PC-3 (cell line): ENCODE data around the gene LRRFIP1. TPM values are rescaled to one million over a fixed set of nuclear protein-coding genes. Genes with fewer than 3 reads are reported as not detected.

Source experiments
- ATAC-seq: fragments of 200-7000 bp; cut with Tn5 transposase; 2 replicates; pipeline ENCODE4 v1.9.1; 2020; ENCODE audit warnings: mild to moderate bottlenecking, moderate library complexity
- BruUV-seq: library from RNA; stranded (reverse); fragments of 400-500 nt; replicated peaks from 2 replicates; lab custom pipeline; 2021; lab: Mats Ljungman, UMichigan
- CTCF ChIA-PET: fragments of 300-600 bp; sonication (Branson Sonifier 250); formaldehyde crosslinking; loops from one replicate; lab custom pipeline; 2022; ENCODE audit warnings: antibody characterized with exemption; lab: Charles Lee
- POLR2A ChIA-PET: fragments of 300-600 bp; sonication (Branson Sonifier 250); formaldehyde crosslinking; loops from one replicate; lab custom pipeline; 2022; ENCODE audit warnings: antibody characterized with exemption; ENCODE audit not compliant: unreplicated experiment; lab: Charles Lee
- DNase-seq: peaks from one replicate; pipeline ENCODE4 v3.0.0-alpha.2; 2015
- H2AFZ ChIP-seq: fragments of 300-600 bp; sonication (generic); 2 replicates; pipeline ENCODE4 v1.6.0; 2016; ENCODE audit warnings: antibody characterized with exemption, low read length
- H3F3A ChIP-seq: fragments of 300-600 bp; sonication (generic); one replicate; pipeline ENCODE4 v1.6.0; 2017; ENCODE audit warnings: antibody characterized with exemption, low read length, control low read depth, mild to moderate bottlenecking; ENCODE audit not compliant: unreplicated experiment
- H3K27ac ChIP-seq: fragments of 300-600 bp; sonication (generic); 2 replicates; pipeline ENCODE4 v1.5.1; 2016; ENCODE audit warnings: mild to moderate bottlenecking, low read length
- H3K27me3 ChIP-seq: fragments of 300-600 bp; sonication (generic); 2 replicates; pipeline ENCODE4 v1.6.1; 2016; ENCODE audit warnings: low read length, mixed read lengths
- H3K36me3 ChIP-seq: fragments of 300-600 bp; sonication (generic); 2 replicates; pipeline ENCODE4 v1.6.1; 2016; ENCODE audit warnings: low read depth, mixed run types, low read length, mixed read lengths
- H3K4me1 ChIP-seq: fragments of 300-600 bp; sonication (generic); 2 replicates; pipeline ENCODE4 v1.5.1; 2016; ENCODE audit warnings: low read length; ENCODE audit not compliant: insufficient read depth
- H3K4me2 ChIP-seq: fragments of 300-600 bp; sonication (generic); 2 replicates; pipeline ENCODE4 v1.6.0; 2016; ENCODE audit warnings: low read length
- H3K4me3 ChIP-seq: fragments of 300-600 bp; sonication (generic); 2 replicates; pipeline ENCODE4 v1.5.1; 2016; ENCODE audit warnings: mild to moderate bottlenecking, low read length, mixed read lengths
- H3K79me2 ChIP-seq: fragments of 300-600 bp; sonication (generic); 2 replicates; pipeline ENCODE4 v1.6.1; 2017; ENCODE audit warnings: low read length, mixed read lengths
- H3K9ac ChIP-seq: fragments of 300-600 bp; sonication (generic); 2 replicates; pipeline ENCODE4 v1.6.0; 2016; ENCODE audit warnings: mild to moderate bottlenecking, low read length
- H3K9me2 ChIP-seq: fragments of 300-600 bp; sonication (generic); replicated peaks from 2 replicates; pipeline ENCODE4 v1.6.1; 2016; ENCODE audit warnings: mixed run types, low read length, mixed read lengths
- H3K9me3 ChIP-seq: fragments of 300-600 bp; sonication (generic); 2 replicates; pipeline ENCODE4 v1.6.1; 2016; ENCODE audit warnings: low read length, mixed read lengths
- H4K20me1 ChIP-seq: fragments of 300-600 bp; sonication (generic); 2 replicates; pipeline ENCODE4 v1.6.1; 2016; ENCODE audit warnings: low read length, mixed read lengths
- EZH2 ChIP-seq: fragments of 300-600 bp; sonication (generic); IDR thresholded peaks from one replicate; pipeline ENCODE4 v1.6.1; 2017; ENCODE audit warnings: antibody characterized with exemption, mild to moderate bottlenecking, low read length; ENCODE audit not compliant: unreplicated experiment
- EZH2phosphoT487 ChIP-seq: fragments of 300-600 bp; sonication (generic); IDR thresholded peaks from 2 replicates; pipeline ENCODE4 v1.6.1; 2018; ENCODE audit warnings: mild to moderate bottlenecking, antibody characterized with exemption, low read length, borderline replicate concordance
- intact Hi-C: fragments of 100-400 bp; cut with micrococcal nuclease; formaldehyde crosslinking; loops from 2 replicates; pipeline ENCODE4 v1.9.0; 2023
- total RNA-seq: library from RNA; depleted of rRNA; stranded (reverse); fragments of >200 nt; gene quantifications from 2 replicates; pipeline ENCODE4 v1.2.3, GENCODE V29; 2014
- TF ChIP-seq, protein P1 (sequence below): fragments of 300-600 bp; sonication (generic); conservative IDR thresholded peaks from 2 replicates; pipeline ENCODE4 v1.5.1; 2017; ENCODE audit warnings: antibody characterized with exemption, low read depth, mild to moderate bottlenecking, low read length

LRRFIP1 gene
- total RNA-seq, 1 experiment from 2014 or later = 87.8 TPM

DNA sequence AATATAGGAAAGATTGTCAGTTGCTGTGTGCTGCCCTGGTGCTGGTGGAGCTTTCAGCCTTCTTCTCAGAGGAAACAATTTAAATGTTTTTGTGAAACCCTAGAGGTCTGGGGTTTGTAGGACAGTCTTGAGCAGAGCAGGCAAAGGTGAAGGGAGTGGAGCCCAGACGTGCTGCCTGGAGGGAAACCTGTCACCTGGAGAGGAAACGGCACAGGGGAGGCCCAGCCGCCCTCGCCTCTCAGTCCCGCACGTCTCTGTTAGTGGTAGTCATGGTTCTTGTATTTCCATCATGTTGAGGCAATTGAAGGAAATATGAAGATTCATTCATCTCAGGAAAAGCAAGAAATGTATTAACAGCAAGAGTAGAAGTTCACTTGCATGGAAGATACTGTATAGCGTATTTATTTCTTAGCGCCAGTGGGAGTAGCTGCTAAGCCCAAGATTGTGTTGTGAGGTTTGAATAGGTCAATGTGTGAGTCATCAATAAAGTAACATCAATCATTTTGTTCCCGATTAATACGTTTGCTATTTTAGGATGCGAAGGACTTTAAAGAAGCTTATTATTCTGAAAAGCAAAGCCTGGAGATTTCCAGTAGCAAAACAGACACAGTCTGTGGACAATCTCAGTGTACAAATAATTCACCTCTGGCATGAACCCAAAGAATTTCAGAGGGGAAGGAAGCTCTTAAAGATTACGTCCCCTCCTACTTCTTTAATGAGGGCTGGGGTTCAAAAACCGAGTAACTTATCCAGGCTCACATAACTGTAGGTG, 70.4 kb downstream of the LRRFIP1 start:
- Histone ChIP-seq H3K9me3 (no peaks in the 10 kb centered on the region), H3K9ac (no peak overlapping the region), H3K27ac (no peak overlapping the region), H4K20me1 (peaks cover 86% of the 10 kb centered on the region), H3K9me2 (no peaks in the 10 kb centered on the region), H3F3A (peaks cover 10% of the 10 kb centered on the region), H3K27me3 (no peaks in the 10 kb centered on the region), H3K4me1 (peaks cover 35% of the 10 kb centered on the region), H3K4me2 (no peak overlapping the region), H3K36me3 (no peaks in the 10 kb centered on the region; the same call in 1 of the 2 replicates), H3K4me3 (no peak overlapping the region), H3K79me2 (peaks cover 99% of the 10 kb centered on the region), H2AFZ (no peak overlapping the region)
- no TSS peak for BruUV-seq
- ATAC-seq (no peak), DNase-seq (no peak)
- TF ChIP-seq EZH2 = no peak
- TF ChIP-seq, protein P1, sequence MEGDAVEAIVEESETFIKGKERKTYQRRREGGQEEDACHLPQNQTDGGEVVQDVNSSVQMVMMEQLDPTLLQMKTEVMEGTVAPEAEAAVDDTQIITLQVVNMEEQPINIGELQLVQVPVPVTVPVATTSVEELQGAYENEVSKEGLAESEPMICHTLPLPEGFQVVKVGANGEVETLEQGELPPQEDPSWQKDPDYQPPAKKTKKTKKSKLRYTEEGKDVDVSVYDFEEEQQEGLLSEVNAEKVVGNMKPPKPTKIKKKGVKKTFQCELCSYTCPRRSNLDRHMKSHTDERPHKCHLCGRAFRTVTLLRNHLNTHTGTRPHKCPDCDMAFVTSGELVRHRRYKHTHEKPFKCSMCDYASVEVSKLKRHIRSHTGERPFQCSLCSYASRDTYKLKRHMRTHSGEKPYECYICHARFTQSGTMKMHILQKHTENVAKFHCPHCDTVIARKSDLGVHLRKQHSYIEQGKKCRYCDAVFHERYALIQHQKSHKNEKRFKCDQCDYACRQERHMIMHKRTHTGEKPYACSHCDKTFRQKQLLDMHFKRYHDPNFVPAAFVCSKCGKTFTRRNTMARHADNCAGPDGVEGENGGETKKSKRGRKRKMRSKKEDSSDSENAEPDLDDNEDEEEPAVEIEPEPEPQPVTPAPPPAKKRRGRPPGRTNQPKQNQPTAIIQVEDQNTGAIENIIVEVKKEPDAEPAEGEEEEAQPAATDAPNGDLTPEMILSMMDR = no peak
- TF ChIP-seq EZH2phosphoT487 = no peak
- intact Hi-C loops = loop anchor here (10.0 kb wide), 1 partner anchor 157 kb away; the partner anchor contains the start of gene RAMP1
- ChIA-PET POLR2A (no interaction called here), CTCF (no interaction called here)

DNA sequence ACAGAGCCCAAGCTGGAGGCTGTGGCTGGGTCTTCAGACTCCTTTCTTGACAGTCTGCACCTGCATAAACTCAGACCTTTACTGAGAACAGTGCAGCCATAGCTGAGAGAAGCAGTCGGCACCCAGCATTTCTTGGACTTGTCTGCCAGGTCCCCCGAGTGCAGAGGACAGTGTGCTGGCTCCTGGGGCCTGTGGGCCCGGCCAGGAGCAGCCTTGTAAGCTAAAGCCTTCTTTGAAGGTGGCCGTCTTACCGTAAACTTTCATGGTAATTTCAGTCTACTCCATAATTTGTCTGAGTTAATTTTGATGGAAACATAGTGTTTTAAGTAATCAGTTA, 70.9 kb downstream of the LRRFIP1 start:
- Histone ChIP-seq H3K4me1 (peaks cover 40% of the 10 kb centered on the region), H3K79me2 (peaks cover 99% of the 10 kb centered on the region), H3K9me2 (no peaks in the 10 kb centered on the region), H3K4me3 (no peak overlapping the region), H3K4me2 (no peak overlapping the region), H2AFZ (no peak overlapping the region), H4K20me1 (peaks cover 91% of the 10 kb centered on the region), H3K9me3 (no peaks in the 10 kb centered on the region), H3K36me3 (no peaks in the 10 kb centered on the region; the same call in 1 of the 2 replicates), H3F3A (peaks cover 10% of the 10 kb centered on the region), H3K27ac (no peak overlapping the region), H3K27me3 (no peaks in the 10 kb centered on the region), H3K9ac (no peak overlapping the region)
- no peak for ATAC-seq
- intact Hi-C loops = loop anchor here (10.0 kb wide), 1 partner anchor 156 kb away; the partner anchor contains the start of gene RAMP1
- BruUV-seq = no TSS peak
- no peak for DNase-seq
- ChIA-PET CTCF (no interaction called here), POLR2A (no interaction called here)
- TF ChIP-seq EZH2 = no peak

DNA sequence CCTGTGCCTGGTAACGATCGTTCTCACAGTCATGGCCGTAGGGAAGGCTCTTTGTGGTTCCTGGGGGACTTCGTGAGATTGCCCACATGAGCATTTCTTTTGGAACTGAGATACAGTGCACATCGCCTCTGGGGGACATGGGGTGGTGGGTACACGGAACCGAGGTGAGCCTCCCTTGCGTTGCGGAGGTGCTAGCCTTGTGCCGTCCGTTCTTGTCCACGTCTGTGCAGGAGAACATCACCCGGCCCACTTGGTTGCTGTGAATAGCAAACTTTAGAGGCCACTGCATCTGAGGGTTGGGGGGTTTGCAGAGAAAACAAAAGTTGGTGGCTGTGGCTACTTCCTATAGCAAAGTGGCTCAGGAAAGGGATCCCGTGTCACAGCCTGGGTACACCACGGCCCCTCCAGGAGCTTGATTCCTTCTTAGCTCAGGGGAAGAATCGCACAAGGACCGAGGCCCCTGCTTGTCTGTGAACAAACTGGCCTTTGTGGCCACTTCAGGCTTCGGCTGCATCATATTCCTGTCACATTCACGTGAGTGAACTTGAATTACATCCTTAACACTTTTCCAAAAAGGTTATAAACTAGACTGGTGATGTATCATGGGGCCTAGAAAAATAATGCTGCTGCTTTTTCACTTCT, 72.6 kb downstream of the LRRFIP1 start:
- no peak overlapping the region for H3K4me3 ChIP-seq

More for the DNA sequence above, 72.6 kb downstream of the LRRFIP1 start:
- POLR2A ChIA-PET = no interaction called here
- no TSS peak for BruUV-seq
- Histone ChIP-seq H3F3A (peaks cover 3% of the 10 kb centered on the region), H3K27me3 (no peaks in the 10 kb centered on the region), H3K36me3 (no peaks in the 10 kb centered on the region; the same call in 1 of the 2 replicates), H3K9me3 (no peaks in the 10 kb centered on the region), H4K20me1 (peaks cover 86% of the 10 kb centered on the region), H3K27ac (no peak overlapping the region), H3K79me2 (peaks cover 99% of the 10 kb centered on the region), H2AFZ (no peak overlapping the region), H3K9ac (no peak overlapping the region), H3K9me2 (no peaks in the 10 kb centered on the region), H3K4me1 (peaks cover 40% of the 10 kb centered on the region), H3K4me2 (no peak overlapping the region)
- no peak for ATAC-seq
- no peak for TF ChIP-seq EZH2phosphoT487
- TF ChIP-seq EZH2 = no peak
- TF ChIP-seq, protein P1 = no peak
- CTCF ChIA-PET = no interaction called here
- no peak for DNase-seq
- intact Hi-C loops = loop anchor here (10.0 kb wide), 1 partner anchor 155 kb away; the partner anchor contains the start of gene RAMP1
